ENCODE measurements around the gene MAEA. TPM values are rescaled to one million over a fixed set of nuclear protein-coding genes. Genes with fewer than 3 reads are reported as not detected.

The MAEA gene
- total and polyA plus RNA-seq, 2 experiments from 2014 or later, result 49.8 to 99.0 TPM

DNA sequence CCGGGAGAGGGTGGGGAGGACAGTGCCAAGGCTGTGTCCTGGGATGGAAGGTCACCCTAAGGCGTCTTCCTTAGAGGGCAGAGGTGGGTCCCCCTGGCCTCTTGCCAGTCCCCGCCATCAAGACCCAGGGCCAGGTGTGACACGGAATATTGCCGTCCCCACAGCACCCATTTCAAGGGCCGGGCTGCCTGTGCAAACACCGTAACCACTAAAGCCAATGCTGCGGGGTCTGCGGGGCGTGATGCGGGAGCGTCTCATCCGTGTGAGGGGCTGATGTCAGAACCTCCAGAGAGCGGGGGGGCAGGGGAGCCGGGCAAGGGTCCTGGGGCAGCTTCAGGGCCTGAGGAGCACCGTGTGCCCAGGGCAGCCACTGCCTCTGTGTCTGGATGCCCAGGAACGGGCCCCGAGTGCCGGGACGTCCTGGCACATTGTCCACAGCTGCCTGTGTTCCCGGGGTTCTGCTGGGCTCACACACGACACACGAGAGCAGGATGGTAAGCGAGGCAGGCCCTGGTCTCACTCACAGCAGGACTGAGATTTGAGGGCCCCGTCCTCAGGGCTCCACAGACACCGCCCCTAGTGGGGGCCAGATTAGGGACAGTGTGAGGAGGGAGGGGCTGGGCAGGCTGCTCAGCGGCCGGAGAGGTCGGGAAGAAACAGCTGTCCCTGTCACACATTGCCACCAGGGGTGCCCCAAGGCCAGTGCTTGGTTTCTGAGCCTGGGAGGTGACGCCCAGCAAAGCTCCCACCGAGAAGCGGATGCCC, 87.3 kb downstream of the MAEA start:
- Mint-ChIP-seq H3K9me3 (no peaks in the 10 kb centered on the region), H3K27ac (no peak overlapping the region), H3K4me1 (no peaks in the 10 kb centered on the region), H3K27me3 (ENCODE audit: insufficient read depth, low read depth, poor library complexity) (peaks cover 2% of the 10 kb centered on the region), H3K36me3 (ENCODE audit: low read depth) (peaks cover 3% of the 10 kb centered on the region; the same call in 2 of the 3 replicates), H3K4me3 (no peak overlapping the region)
- DNase-seq (ENCODE audit: low spot score), result peak; percentile 35
- ATAC-seq, result peak; percentile 45
- no peaks in the 10 kb centered on the region for H3K9me2 ChIP-seq (ENCODE audit: insufficient read depth)
- no peak overlapping the region for H2AFZ ChIP-seq
- H4K20me1 ChIP-seq (replicated peaks; ENCODE audit: insufficient read depth), result no peaks in the 10 kb centered on the region
- H3K36me3 ChIP-seq (ENCODE audit: insufficient read depth), result no peaks in the 10 kb centered on the region
- H3K4me1 ChIP-seq (ENCODE audit: insufficient read depth), result no peaks in the 10 kb centered on the region
- no peaks in the 10 kb centered on the region for H3F3A ChIP-seq (replicated peaks; ENCODE audit: low read depth)
- no peak for TF ChIP-seq NANOG (IDR thresholded peaks at IDR 0.05; ENCODE audit: borderline replicate concordance)
- TF ChIP-seq, protein P1, sequence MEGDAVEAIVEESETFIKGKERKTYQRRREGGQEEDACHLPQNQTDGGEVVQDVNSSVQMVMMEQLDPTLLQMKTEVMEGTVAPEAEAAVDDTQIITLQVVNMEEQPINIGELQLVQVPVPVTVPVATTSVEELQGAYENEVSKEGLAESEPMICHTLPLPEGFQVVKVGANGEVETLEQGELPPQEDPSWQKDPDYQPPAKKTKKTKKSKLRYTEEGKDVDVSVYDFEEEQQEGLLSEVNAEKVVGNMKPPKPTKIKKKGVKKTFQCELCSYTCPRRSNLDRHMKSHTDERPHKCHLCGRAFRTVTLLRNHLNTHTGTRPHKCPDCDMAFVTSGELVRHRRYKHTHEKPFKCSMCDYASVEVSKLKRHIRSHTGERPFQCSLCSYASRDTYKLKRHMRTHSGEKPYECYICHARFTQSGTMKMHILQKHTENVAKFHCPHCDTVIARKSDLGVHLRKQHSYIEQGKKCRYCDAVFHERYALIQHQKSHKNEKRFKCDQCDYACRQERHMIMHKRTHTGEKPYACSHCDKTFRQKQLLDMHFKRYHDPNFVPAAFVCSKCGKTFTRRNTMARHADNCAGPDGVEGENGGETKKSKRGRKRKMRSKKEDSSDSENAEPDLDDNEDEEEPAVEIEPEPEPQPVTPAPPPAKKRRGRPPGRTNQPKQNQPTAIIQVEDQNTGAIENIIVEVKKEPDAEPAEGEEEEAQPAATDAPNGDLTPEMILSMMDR (conservative IDR thresholded peaks at IDR 0.05; ENCODE audit: low read depth in 2 of 2), result peak in 1 of 2 experiments; percentile 28; a peak in 1 of 4 replicates
- H3K4me3 ChIP-seq, result no peak overlapping the region
- H3K4me2 ChIP-seq, result no peak overlapping the region
- H3K27ac ChIP-seq (ENCODE audit: low read depth), result no peak overlapping the region
- H3K27me3 ChIP-seq (ENCODE audit: insufficient read depth), result no peaks in the 10 kb centered on the region
- no peaks in the 10 kb centered on the region for H3K79me2 ChIP-seq (replicated peaks; ENCODE audit: insufficient read depth)

DNA sequence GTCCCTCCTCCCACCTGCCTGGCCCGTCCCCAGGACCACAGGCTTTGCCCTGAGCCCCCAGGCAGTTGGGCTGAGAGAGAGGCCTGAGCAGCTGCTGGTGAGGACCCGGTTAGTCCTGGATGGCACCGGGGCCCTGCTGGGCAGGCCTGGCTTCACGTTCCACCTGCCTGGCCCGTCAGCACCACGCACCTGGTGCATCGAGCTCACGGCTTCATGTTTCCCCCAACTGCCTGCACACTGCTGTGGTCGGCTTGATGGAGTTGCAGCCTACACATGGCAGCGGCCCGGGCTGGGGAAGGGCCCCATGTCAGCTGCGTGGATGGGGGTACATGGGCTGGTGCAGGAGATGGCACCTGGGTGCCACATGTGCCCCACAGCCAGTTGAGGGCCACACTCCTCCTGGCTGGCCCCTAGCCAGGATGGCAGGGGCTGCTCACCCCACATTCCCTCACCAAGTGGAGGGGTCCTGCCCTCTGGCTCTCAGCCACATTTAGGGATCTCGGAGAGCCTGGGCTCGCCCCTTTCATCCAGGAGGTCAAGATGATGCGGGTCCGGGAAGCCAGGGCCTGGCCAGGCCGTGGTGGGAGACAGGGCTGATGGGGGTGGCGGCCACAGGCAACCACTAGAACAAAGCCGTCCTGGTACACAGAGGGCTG, 88.0 kb downstream of the MAEA start:
- no peaks in the 10 kb centered on the region for H3K9me2 ChIP-seq (ENCODE audit: insufficient read depth)
- no peaks in the 10 kb centered on the region for H3K4me1 Mint-ChIP-seq
- H3K4me3 Mint-ChIP-seq, result no peak overlapping the region
- TF ChIP-seq, protein P2, sequence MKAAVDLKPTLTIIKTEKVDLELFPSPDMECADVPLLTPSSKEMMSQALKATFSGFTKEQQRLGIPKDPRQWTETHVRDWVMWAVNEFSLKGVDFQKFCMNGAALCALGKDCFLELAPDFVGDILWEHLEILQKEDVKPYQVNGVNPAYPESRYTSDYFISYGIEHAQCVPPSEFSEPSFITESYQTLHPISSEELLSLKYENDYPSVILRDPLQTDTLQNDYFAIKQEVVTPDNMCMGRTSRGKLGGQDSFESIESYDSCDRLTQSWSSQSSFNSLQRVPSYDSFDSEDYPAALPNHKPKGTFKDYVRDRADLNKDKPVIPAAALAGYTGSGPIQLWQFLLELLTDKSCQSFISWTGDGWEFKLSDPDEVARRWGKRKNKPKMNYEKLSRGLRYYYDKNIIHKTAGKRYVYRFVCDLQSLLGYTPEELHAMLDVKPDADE (IDR thresholded peaks at IDR 0.05), result no peak
- TF ChIP-seq EZH2phosphoT487 (IDR thresholded peaks at IDR 0.05; ENCODE audit: unreplicated experiment), result no peak
- TF ChIP-seq JUNB (IDR thresholded peaks at IDR 0.05; ENCODE audit: unreplicated experiment), result no peak
- TF ChIP-seq ZNF331 (CRISPR knock-in tag; IDR thresholded peaks at IDR 0.05; ENCODE audit: low read depth), result no peak
- no peak for TF ChIP-seq STAT1 (IDR thresholded peaks at IDR 0.05; ENCODE audit: unreplicated experiment)
- TF ChIP-seq POLR2AphosphoS5 (IDR thresholded peaks at IDR 0.05; ENCODE audit: low read depth), result no peak
- TF ChIP-seq NANOG (IDR thresholded peaks at IDR 0.05; ENCODE audit: borderline replicate concordance), result no peak
- TF ChIP-seq, protein P3, sequence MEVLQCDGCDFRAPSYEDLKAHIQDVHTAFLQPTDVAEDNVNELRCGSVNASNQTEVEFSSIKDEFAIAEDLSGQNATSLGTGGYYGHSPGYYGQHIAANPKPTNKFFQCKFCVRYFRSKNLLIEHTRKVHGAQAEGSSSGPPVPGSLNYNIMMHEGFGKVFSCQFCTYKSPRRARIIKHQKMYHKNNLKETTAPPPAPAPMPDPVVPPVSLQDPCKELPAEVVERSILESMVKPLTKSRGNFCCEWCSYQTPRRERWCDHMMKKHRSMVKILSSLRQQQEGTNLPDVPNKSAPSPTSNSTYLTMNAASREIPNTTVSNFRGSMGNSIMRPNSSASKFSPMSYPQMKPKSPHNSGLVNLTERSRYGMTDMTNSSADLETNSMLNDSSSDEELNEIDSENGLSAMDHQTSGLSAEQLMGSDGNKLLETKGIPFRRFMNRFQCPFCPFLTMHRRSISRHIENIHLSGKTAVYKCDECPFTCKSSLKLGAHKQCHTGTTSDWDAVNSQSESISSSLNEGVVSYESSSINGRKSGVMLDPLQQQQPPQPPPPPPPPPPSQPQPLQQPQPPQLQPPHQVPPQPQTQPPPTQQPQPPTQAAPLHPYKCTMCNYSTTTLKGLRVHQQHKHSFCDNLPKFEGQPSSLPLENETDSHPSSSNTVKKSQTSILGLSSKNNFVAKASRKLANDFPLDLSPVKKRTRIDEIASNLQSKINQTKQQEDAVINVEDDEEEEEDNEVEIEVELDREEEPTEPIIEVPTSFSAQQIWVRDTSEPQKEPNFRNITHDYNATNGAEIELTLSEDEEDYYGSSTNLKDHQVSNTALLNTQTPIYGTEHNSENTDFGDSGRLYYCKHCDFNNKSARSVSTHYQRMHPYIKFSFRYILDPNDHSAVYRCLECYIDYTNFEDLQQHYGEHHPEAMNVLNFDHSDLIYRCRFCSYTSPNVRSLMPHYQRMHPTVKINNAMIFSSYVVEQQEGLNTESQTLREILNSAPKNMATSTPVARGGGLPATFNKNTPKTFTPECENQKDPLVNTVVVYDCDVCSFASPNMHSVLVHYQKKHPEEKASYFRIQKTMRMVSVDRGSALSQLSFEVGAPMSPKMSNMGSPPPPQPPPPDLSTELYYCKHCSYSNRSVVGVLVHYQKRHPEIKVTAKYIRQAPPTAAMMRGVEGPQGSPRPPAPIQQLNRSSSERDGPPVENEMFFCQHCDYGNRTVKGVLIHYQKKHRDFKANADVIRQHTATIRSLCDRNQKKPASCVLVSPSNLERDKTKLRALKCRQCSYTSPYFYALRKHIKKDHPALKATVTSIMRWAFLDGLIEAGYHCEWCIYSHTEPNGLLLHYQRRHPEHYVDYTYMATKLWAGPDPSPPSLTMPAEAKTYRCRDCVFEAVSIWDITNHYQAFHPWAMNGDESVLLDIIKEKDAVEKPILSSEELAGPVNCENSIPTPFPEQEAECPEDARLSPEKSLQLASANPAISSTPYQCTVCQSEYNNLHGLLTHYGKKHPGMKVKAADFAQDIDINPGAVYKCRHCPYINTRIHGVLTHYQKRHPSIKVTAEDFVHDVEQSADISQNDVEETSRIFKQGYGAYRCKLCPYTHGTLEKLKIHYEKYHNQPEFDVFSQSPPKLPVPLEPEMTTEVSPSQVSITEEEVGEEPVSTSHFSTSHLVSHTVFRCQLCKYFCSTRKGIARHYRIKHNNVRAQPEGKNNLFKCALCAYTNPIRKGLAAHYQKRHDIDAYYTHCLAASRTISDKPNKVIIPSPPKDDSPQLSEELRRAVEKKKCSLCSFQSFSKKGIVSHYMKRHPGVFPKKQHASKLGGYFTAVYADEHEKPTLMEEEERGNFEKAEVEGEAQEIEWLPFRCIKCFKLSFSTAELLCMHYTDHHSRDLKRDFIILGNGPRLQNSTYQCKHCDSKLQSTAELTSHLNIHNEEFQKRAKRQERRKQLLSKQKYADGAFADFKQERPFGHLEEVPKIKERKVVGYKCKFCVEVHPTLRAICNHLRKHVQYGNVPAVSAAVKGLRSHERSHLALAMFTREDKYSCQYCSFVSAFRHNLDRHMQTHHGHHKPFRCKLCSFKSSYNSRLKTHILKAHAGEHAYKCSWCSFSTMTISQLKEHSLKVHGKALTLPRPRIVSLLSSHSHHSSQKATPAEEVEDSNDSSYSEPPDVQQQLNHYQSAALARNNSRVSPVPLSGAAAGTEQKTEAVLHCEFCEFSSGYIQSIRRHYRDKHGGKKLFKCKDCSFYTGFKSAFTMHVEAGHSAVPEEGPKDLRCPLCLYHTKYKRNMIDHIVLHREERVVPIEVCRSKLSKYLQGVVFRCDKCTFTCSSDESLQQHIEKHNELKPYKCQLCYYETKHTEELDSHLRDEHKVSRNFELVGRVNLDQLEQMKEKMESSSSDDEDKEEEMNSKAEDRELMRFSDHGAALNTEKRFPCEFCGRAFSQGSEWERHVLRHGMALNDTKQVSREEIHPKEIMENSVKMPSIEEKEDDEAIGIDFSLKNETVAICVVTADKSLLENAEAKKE (CRISPR knock-in tag; IDR thresholded peaks at IDR 0.05), result no peak
- TF ChIP-seq ZNF114 (CRISPR knock-in tag; IDR thresholded peaks at IDR 0.05), result no peak
- no peak for TF ChIP-seq CREB1 (CRISPR knock-in tag; IDR thresholded peaks at IDR 0.05; ENCODE audit: low read depth)

More for the DNA sequence above, 88.0 kb downstream of the MAEA start:
- no peaks in the 10 kb centered on the region for H3K79me2 ChIP-seq (replicated peaks; ENCODE audit: insufficient read depth)
- no peaks in the 10 kb centered on the region for H3K27me3 ChIP-seq (ENCODE audit: insufficient read depth)
- no peak overlapping the region for H2AFZ ChIP-seq
- Mint-ChIP-seq H3K27me3 (ENCODE audit: insufficient read depth, low read depth, poor library complexity) (peaks cover 2% of the 10 kb centered on the region), H3K27ac (no peak overlapping the region), H3K36me3 (ENCODE audit: low read depth) (peaks cover 2% of the 10 kb centered on the region; the same call in 2 of the 3 replicates), H3K9me3 (no peaks in the 10 kb centered on the region)
- DNase-seq (ENCODE audit: low spot score), result no peak
- no peaks in the 10 kb centered on the region for H3K36me3 ChIP-seq (ENCODE audit: insufficient read depth)
- no peak overlapping the region for H3K27ac ChIP-seq (ENCODE audit: low read depth)
- H3K4me2 ChIP-seq, result no peak overlapping the region
- no peaks in the 10 kb centered on the region for H3F3A ChIP-seq (replicated peaks; ENCODE audit: low read depth)
- H3K4me1 ChIP-seq (ENCODE audit: insufficient read depth), result no peaks in the 10 kb centered on the region
- no peaks in the 10 kb centered on the region for H4K20me1 ChIP-seq (replicated peaks; ENCODE audit: insufficient read depth)
- no peak for ATAC-seq
- H3K4me3 ChIP-seq, result no peak overlapping the region
